Stimulated activated CD4-positive, alpha-beta T cell treated with anti-CD3 and anti-CD28 coated beads, Interleukin-1b, Interleukin-23, amount 100 ng/mL, for 4 hours (primary cell): ENCODE results near the gene TSPAN14.
"Not testable (repeated sequence)": the region's sequence is repeated elsewhere in the genome, so short reads cannot be mapped to it uniquely, and the experiment has no call there.

ENCODE experiments used
- DNase-seq, 2 donors: peaks; one replicate each; pipeline ENCODE4 v3.0.0-alpha.2; 2020; ENCODE audit warnings: low read depth in 2 of 2

TSPAN14 gene

GRCh38 chr10:80542053-80542452, 87.9 kb downstream of the TSPAN14 start:
- DNase-seq, result no peak

- no peak for DNase-seq
Measured at GRCh38 chr10:80542652-80543318, 88.7 kb downstream of the TSPAN14 start.

GRCh38 chr10:80543319-80543672, 89.2 kb downstream of the TSPAN14 start:
- not testable (repeated sequence) for DNase-seq

- DNase-seq, result no peak
Measured at GRCh38 chr10:80544316-80544953, 90.3 kb downstream of the TSPAN14 start.

GRCh38 chr10:80545258-80545881, 91.3 kb downstream of the TSPAN14 start:
- DNase-seq, result no peak

GRCh38 chr10:80552151-80552646, 98.1 kb downstream of the TSPAN14 start:
- no peak for DNase-seq

- DNase-seq, result no peak
Measured at GRCh38 chr10:80553436-80553835, 99.3 kb downstream of the TSPAN14 start.

- no peak for DNase-seq
Measured at GRCh38 chr10:80554050-80554449, 99.9 kb downstream of the TSPAN14 start.

- no peak for DNase-seq
Measured at GRCh38 chr10:80555415-80555814, 101.3 kb downstream of the TSPAN14 start.

GRCh38 chr10:80561950-80562349, 107.8 kb downstream of the TSPAN14 start:
- no peak for DNase-seq

- no peak for DNase-seq
Measured at GRCh38 chr10:80567292-80567691, 113.2 kb downstream of the TSPAN14 start.

- DNase-seq, result no peak
Measured at GRCh38 chr10:80569131-80569895, 115.2 kb downstream of the TSPAN14 start.

- DNase-seq, result no peak
Measured at GRCh38 chr10:80571352-80571751, 117.2 kb downstream of the TSPAN14 start.

- DNase-seq, result no peak
Measured at GRCh38 chr10:80579181-80579763, 125.2 kb downstream of the TSPAN14 start.

- no peak for DNase-seq
Measured at GRCh38 chr10:80579849-80580637, 125.9 kb downstream of the TSPAN14 start.

GRCh38 chr10:80580638-80581468, 126.7 kb downstream of the TSPAN14 start:
- no peak for DNase-seq

GRCh38 chr10:80581469-80581835, 127.3 kb downstream of the TSPAN14 start:
- DNase-seq, result no peak

GRCh38 chr10:80582286-80582960, 128.3 kb downstream of the TSPAN14 start:
- DNase-seq, result no peak
